ENCODE data around the gene TNFRSF19.

TNFRSF19 gene

DNA sequence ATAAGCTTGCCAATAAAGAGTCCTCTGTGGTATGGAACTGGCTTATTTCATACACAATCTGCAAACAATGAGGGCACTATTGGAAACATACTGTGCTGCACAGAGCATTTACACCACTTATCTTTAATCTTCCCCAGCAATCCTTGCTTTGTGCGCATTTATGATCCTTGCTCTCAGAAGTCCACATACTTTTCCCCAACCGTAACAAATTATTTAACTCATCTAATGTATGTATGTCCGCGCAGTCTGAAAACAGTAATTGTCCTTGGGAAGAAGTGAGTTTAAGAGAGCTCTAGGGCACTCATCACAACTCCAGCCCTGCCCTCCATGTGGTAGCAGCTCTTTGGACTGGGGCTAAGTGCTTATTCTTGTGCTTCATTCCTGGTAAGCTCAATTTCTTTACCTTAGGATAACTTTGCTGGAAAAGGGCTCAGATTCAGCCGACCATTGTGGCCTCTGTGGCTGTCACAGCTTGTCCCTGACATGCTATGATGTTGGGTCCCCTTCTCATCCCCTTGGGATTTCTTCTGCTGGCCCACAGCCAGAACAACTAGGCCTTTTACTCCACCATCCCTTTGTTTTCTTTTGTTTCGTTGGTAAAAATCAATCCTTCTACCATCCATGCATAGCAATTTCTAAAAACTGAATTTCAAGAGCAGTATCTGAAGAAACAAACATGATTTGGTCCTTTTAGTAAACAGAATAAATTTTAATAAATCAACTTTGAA is 152.7 kb downstream of the TNFRSF19 start:
- no peak for DNase-seq (ENCODE audit: low spot score)

GRCh38 chr13:23723471-23723870 is 153.3 kb downstream of the TNFRSF19 start:
- no peak for DNase-seq (ENCODE audit: low spot score)

DNA sequence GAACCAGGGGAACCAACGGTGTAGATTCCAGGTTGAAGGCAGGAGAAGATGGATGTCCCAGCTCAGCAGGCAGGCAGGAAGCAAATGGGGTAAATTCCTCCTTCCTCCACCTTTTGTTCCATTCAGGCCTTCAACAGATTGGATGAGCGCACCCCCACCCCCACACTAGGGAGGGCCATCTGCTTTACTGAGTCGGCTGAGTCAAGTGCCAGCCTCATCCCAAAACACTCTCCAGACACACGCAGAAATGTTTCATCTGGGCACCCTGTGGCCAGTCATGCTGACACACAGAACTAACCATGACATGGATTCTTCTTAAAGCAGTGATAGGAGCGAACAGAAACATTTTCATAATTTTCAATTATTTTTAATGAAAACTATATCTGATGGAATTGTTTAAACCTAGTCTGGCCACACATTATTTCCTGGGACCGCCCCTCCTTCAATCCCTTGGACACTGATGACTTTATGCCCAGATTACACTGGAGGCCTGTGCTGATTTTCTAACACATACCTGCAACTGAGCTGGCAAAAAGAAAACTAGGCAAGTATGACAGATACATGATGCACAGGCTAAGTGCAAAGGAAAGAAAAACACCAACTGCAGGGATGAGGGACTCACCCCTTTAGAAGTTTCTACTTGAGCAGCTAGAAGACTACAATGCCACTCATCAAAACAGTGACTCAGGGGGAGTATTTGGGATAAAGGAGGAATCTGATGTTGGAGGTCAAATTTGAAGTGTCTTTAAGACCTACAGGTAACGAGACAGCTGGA is 154.2 kb downstream of the TNFRSF19 start:
- DNase-seq (ENCODE audit: low spot score): no peak
